Measurements from ENCODE around the gene FAM107A.

FAM107A gene

DNA sequence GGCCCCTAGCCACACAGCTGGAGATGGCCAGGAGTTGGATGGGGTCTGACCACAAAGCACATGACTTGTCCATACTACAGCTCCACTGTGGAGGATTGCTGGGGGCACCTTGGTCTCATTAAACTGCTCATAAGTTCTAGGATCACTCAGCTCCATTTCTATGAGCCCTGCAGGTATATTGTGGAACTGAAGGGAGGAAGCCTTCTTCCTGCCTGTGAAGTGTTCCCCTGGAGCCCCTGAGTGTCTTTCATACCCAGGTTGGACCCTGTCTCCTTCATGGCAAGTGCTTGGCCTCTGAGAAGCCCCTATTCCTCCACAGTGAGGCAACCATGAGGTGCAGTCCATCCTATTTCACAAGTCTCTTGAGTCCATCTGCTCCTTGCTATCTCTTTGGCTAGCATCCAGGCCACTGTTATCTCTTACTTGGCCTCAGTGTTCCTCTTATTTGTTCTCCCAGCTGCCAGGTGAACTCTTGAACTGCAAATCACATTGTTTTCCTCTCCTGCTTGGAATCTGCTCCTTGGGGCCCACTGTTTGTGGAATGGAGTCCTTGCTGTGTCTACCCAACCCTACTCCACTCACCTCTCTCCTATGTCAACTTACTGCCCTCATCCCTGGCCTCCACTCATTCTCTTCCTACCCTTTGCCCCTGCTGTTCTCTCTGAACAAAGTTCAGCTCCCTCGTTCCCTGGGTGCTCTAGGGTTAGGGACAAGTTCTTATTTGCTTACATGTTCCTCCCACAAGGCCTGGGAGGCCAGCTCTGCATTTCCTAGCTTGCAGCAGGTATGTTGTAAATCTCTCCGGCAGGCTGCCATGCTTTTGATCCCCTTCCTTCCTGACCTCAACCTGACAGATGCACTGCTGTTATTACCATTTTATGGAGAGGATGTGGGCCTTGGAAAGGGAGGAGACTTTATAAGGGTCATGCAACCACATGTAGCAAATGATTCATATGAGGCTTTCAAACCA is 41.4 kb downstream of the FAM107A start:
- no peak for TF ChIP-seq ZFP3 (CRISPR knock-in tag; IDR thresholded peaks at IDR 0.05)
- TF ChIP-seq, protein P1, sequence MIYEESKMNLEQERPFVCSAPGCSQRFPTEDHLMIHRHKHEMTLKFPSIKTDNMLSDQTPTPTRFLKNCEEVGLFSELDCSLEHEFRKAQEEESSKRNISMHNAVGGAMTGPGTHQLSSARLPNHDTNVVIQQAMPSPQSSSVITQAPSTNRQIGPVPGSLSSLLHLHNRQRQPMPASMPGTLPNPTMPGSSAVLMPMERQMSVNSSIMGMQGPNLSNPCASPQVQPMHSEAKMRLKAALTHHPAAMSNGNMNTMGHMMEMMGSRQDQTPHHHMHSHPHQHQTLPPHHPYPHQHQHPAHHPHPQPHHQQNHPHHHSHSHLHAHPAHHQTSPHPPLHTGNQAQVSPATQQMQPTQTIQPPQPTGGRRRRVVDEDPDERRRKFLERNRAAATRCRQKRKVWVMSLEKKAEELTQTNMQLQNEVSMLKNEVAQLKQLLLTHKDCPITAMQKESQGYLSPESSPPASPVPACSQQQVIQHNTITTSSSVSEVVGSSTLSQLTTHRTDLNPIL (CRISPR knock-in tag; IDR thresholded peaks at IDR 0.05; ENCODE audit: low read depth), result no peak
- no peak for TF ChIP-seq ARNTL (CRISPR knock-in tag; IDR thresholded peaks at IDR 0.05; ENCODE audit: borderline replicate concordance, low read depth)
- TF ChIP-seq, protein P2, sequence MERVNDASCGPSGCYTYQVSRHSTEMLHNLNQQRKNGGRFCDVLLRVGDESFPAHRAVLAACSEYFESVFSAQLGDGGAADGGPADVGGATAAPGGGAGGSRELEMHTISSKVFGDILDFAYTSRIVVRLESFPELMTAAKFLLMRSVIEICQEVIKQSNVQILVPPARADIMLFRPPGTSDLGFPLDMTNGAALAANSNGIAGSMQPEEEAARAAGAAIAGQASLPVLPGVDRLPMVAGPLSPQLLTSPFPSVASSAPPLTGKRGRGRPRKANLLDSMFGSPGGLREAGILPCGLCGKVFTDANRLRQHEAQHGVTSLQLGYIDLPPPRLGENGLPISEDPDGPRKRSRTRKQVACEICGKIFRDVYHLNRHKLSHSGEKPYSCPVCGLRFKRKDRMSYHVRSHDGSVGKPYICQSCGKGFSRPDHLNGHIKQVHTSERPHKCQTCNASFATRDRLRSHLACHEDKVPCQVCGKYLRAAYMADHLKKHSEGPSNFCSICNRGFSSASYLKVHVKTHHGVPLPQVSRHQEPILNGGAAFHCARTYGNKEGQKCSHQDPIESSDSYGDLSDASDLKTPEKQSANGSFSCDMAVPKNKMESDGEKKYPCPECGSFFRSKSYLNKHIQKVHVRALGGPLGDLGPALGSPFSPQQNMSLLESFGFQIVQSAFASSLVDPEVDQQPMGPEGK (CRISPR knock-in tag; IDR thresholded peaks at IDR 0.05; ENCODE audit: borderline replicate concordance), result no peak
- no peak for TF ChIP-seq RARB (CRISPR knock-in tag; IDR thresholded peaks at IDR 0.05)
- TF ChIP-seq BACH2 (CRISPR knock-in tag; IDR thresholded peaks at IDR 0.05; ENCODE audit: borderline replicate concordance), result no peak
- no peak for TF ChIP-seq SNAI2 (CRISPR knock-in tag; IDR thresholded peaks at IDR 0.05)
- TF ChIP-seq ZNF565 (CRISPR knock-in tag; conservative IDR thresholded peaks at IDR 0.05; ENCODE audit: low read depth), result no peak
- TF ChIP-seq GLIS3 (CRISPR knock-in tag; IDR thresholded peaks at IDR 0.05), result no peak
- TF ChIP-seq ZC3H10 (CRISPR knock-in tag; IDR thresholded peaks at IDR 0.05), result no peak
- TF ChIP-seq TOX (CRISPR knock-in tag; IDR thresholded peaks at IDR 0.05; ENCODE audit: borderline replicate concordance), result no peak
- no peak for TF ChIP-seq OSR1 (CRISPR knock-in tag; IDR thresholded peaks at IDR 0.05)
- no peak for TF ChIP-seq ISL1 (CRISPR knock-in tag; IDR thresholded peaks at IDR 0.05)
- TF ChIP-seq ZNF8 (CRISPR knock-in tag; IDR thresholded peaks at IDR 0.05), result no peak
- TF ChIP-seq, protein P3, sequence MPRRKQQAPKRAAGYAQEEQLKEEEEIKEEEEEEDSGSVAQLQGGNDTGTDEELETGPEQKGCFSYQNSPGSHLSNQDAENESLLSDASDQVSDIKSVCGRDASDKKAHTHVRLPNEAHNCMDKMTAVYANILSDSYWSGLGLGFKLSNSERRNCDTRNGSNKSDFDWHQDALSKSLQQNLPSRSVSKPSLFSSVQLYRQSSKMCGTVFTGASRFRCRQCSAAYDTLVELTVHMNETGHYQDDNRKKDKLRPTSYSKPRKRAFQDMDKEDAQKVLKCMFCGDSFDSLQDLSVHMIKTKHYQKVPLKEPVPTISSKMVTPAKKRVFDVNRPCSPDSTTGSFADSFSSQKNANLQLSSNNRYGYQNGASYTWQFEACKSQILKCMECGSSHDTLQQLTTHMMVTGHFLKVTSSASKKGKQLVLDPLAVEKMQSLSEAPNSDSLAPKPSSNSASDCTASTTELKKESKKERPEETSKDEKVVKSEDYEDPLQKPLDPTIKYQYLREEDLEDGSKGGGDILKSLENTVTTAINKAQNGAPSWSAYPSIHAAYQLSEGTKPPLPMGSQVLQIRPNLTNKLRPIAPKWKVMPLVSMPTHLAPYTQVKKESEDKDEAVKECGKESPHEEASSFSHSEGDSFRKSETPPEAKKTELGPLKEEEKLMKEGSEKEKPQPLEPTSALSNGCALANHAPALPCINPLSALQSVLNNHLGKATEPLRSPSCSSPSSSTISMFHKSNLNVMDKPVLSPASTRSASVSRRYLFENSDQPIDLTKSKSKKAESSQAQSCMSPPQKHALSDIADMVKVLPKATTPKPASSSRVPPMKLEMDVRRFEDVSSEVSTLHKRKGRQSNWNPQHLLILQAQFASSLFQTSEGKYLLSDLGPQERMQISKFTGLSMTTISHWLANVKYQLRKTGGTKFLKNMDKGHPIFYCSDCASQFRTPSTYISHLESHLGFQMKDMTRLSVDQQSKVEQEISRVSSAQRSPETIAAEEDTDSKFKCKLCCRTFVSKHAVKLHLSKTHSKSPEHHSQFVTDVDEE (CRISPR knock-in tag; IDR thresholded peaks at IDR 0.05), result no peak
- no peak for TF ChIP-seq ZFP30 (CRISPR knock-in tag; IDR thresholded peaks at IDR 0.05)
- TF ChIP-seq, protein P4, sequence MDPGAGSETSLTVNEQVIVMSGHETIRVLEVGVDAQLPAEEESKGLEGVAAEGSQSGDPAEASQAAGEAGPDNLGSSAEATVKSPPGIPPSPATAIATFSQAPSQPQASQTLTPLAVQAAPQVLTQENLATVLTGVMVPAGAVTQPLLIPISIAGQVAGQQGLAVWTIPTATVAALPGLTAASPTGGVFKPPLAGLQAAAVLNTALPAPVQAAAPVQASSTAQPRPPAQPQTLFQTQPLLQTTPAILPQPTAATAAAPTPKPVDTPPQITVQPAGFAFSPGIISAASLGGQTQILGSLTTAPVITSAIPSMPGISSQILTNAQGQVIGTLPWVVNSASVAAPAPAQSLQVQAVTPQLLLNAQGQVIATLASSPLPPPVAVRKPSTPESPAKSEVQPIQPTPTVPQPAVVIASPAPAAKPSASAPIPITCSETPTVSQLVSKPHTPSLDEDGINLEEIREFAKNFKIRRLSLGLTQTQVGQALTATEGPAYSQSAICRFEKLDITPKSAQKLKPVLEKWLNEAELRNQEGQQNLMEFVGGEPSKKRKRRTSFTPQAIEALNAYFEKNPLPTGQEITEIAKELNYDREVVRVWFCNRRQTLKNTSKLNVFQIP (CRISPR knock-in tag; IDR thresholded peaks at IDR 0.05; ENCODE audit: borderline replicate concordance, low read depth), result no peak
- no peak for ATAC-seq

DNA sequence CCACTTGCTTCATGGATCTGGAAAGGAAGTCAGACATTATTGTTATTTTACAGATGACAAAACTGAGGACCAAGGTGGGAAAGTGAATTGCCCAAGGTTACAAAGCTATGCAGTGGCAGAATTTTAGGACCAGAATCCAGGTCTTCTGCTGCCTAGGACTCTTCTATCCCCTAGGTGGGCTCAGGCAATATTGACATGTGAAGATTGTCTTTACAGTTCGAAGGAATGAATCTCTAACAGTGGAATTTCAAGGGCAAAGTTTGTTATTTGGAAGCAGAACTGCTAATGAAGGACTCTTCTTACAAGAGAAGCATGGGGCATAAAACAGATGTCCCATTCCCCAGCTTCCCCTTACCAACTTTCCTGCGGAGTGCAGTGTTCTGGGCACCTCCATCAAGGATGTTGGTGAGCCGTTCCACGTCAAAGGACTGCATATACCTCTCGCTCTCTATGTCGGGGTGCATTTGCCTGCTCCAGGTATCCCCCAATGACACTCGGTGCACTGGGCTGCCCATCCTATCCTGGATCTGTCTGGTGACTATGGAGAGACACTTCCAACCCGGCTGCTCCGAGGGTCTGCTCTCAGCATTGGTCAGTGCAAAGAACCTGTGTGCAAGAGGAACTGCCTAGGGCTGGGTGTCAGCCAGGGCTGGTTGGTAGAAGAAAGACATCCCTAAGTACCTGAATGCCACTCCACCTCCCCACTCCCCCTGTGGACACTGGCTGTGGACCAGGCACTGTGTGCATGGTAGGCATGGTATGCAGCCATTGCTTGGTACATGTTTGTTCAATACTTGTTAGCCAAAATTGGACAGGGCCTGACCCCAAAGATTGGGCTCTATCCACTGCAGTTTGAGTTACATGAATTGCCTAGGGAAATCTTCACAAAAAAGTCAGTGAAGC is 42.3 kb downstream of the FAM107A start:
- TF ChIP-seq OSR1 (CRISPR knock-in tag; IDR thresholded peaks at IDR 0.05) (no peak), RARB (CRISPR knock-in tag; IDR thresholded peaks at IDR 0.05) (no peak), ZFP30 (CRISPR knock-in tag; IDR thresholded peaks at IDR 0.05) (no peak), ZNF8 (CRISPR knock-in tag; IDR thresholded peaks at IDR 0.05) (no peak), GLIS3 (CRISPR knock-in tag; IDR thresholded peaks at IDR 0.05) (no peak), ZC3H10 (CRISPR knock-in tag; IDR thresholded peaks at IDR 0.05) (no peak), ESRRG (CRISPR knock-in tag; IDR thresholded peaks at IDR 0.05) (no peak), PPARA (CRISPR knock-in tag; IDR thresholded peaks at IDR 0.05; ENCODE audit: borderline replicate concordance) (no peak)
- TF ChIP-seq, protein P5, sequence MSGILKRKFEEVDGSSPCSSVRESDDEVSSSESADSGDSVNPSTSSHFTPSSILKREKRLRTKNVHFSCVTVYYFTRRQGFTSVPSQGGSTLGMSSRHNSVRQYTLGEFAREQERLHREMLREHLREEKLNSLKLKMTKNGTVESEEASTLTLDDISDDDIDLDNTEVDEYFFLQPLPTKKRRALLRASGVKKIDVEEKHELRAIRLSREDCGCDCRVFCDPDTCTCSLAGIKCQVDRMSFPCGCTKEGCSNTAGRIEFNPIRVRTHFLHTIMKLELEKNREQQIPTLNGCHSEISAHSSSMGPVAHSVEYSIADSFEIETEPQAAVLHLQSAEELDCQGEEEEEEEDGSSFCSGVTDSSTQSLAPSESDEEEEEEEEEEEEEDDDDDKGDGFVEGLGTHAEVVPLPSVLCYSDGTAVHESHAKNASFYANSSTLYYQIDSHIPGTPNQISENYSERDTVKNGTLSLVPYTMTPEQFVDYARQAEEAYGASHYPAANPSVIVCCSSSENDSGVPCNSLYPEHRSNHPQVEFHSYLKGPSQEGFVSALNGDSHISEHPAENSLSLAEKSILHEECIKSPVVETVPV (CRISPR knock-in tag; IDR thresholded peaks at IDR 0.05), result no peak
- TF ChIP-seq, protein P4 (CRISPR knock-in tag; IDR thresholded peaks at IDR 0.05; ENCODE audit: borderline replicate concordance, low read depth), result no peak
- TF ChIP-seq, protein P3 (CRISPR knock-in tag; IDR thresholded peaks at IDR 0.05), result no peak
- no peak for ATAC-seq

All from SK-N-SH treated with all-trans-retinoic acid at 6 μM for 48 hours (cell line).